HG02970 (cell line): ENCODE results near the gene MGMT.

ENCODE experiments used
- ATAC-seq: cut with Tn5 transposase; IDR thresholded peaks from one replicate; pipeline ENCODE4 v1.9.1; 2021; ENCODE audit warnings: mild to moderate bottlenecking, moderate library complexity, moderate number of reproducible peaks; ENCODE audit not compliant: unreplicated experiment, low FRiP score

MGMT gene

GRCh38 chr10:129449893-129450292 lies 17.1 kb upstream of the MGMT start:
- ATAC-seq, result no peak

GRCh38 chr10:129450391-129450790 lies 16.6 kb upstream of the MGMT start:
- ATAC-seq, result no peak

- ATAC-seq, result no peak
Measured at GRCh38 chr10:129455625-129456024, 11.4 kb upstream of the MGMT start.

GRCh38 chr10:129459762-129460539 lies 7.1 kb upstream of the MGMT start:
- ATAC-seq, result no peak

GRCh38 chr10:129462257-129462795 lies 4.7 kb upstream of the MGMT start:
- ATAC-seq, result no peak

GRCh38 chr10:129464251-129464650 lies 2.8 kb upstream of the MGMT start:
- ATAC-seq, result no peak

- peak; percentile 2 for ATAC-seq
Measured at GRCh38 chr10:129465796-129466702, 992 bp upstream of the MGMT start.

GRCh38 chr10:129467359-129468064 lies 471 bp downstream of the MGMT start:
- ATAC-seq, result no peak

- no peak for ATAC-seq
Measured at GRCh38 chr10:129468187-129468586, 1.1 kb downstream of the MGMT start.

- ATAC-seq, result no peak
Measured at GRCh38 chr10:129470103-129470851, 3.2 kb downstream of the MGMT start.

GRCh38 chr10:129471447-129472175 lies 4.6 kb downstream of the MGMT start:
- ATAC-seq, result no peak

GRCh38 chr10:129472696-129473555 lies 5.9 kb downstream of the MGMT start:
- ATAC-seq, result no peak

GRCh38 chr10:129474642-129475041 lies 7.6 kb downstream of the MGMT start:
- ATAC-seq, result no peak

GRCh38 chr10:129476431-129476830 lies 9.4 kb downstream of the MGMT start:
- ATAC-seq, result no peak

GRCh38 chr10:129477051-129477450 lies 10.0 kb downstream of the MGMT start:
- no peak for ATAC-seq

GRCh38 chr10:129481641-129482040 lies 14.6 kb downstream of the MGMT start:
- ATAC-seq, result no peak

GRCh38 chr10:129483430-129484010 lies 16.5 kb downstream of the MGMT start:
- ATAC-seq, result no peak

- ATAC-seq, result no peak
Measured at GRCh38 chr10:129486805-129487204, 19.8 kb downstream of the MGMT start.
